RPMI8226 (cell line): ENCODE measurements around the gene MYOF.
"Not testable (repeated sequence)": the region's sequence is repeated elsewhere in the genome, so short reads cannot be mapped to it uniquely, and the experiment has no call there.

ENCODE experiments used
- DNase-seq: peaks from one replicate; pipeline ENCODE4 v3.0.0-alpha.2; 2015

The MYOF gene

GRCh38 chr10:93419016-93419415 is 63.1 kb downstream of the MYOF start:
- DNase-seq = not testable (repeated sequence)

GRCh38 chr10:93417921-93418320 is 64.2 kb downstream of the MYOF start:
- DNase-seq = no peak

GRCh38 chr10:93417266-93417665 is 64.9 kb downstream of the MYOF start:
- DNase-seq = no peak

GRCh38 chr10:93416824-93417223 is 65.3 kb downstream of the MYOF start:
- no peak for DNase-seq

- DNase-seq = no peak
Measured at GRCh38 chr10:93415693-93416092, 66.4 kb downstream of the MYOF start.

GRCh38 chr10:93413252-93413689 is 68.9 kb downstream of the MYOF start:
- no peak for DNase-seq

GRCh38 chr10:93412801-93413200 is 69.3 kb downstream of the MYOF start:
- no peak for DNase-seq

- DNase-seq = no peak
Measured at GRCh38 chr10:93410697-93411348, 71.3 kb downstream of the MYOF start.

GRCh38 chr10:93408783-93409182 is 73.4 kb downstream of the MYOF start:
- DNase-seq = no peak

GRCh38 chr10:93406364-93407145 is 75.6 kb downstream of the MYOF start:
- DNase-seq = no peak

- no peak for DNase-seq
Measured at GRCh38 chr10:93404048-93404354, 78.1 kb downstream of the MYOF start.

- no peak for DNase-seq
Measured at GRCh38 chr10:93403152-93404047, 78.7 kb downstream of the MYOF start.

- DNase-seq = no peak
Measured at GRCh38 chr10:93402192-93402591, 79.9 kb downstream of the MYOF start.

GRCh38 chr10:93398528-93398927 is 83.6 kb downstream of the MYOF start:
- DNase-seq = no peak

GRCh38 chr10:93397020-93397419 is 85.1 kb downstream of the MYOF start:
- DNase-seq = no peak

GRCh38 chr10:93393211-93393610 is 88.9 kb downstream of the MYOF start:
- DNase-seq = no peak

- DNase-seq = no peak
Measured at GRCh38 chr10:93392121-93392520, 90.0 kb downstream of the MYOF start.

GRCh38 chr10:93390306-93391090 is 91.6 kb downstream of the MYOF start:
- DNase-seq = no peak

- no peak for DNase-seq
Measured at GRCh38 chr10:93386631-93387369, 95.3 kb downstream of the MYOF start.

GRCh38 chr10:93385345-93385744 is 96.8 kb downstream of the MYOF start:
- DNase-seq = no peak

- no peak for DNase-seq
Measured at GRCh38 chr10:93384006-93384405, 98.1 kb downstream of the MYOF start.

GRCh38 chr10:93383562-93383981 is 98.6 kb downstream of the MYOF start:
- no peak for DNase-seq
